NB4 (cell line): ENCODE measurements around the gene SOX6.

Experiments used
- DNase-seq: peaks from one replicate; pipeline ENCODE4 v3.0.0; 2010; ENCODE audit warnings: low read depth
- H3K4me3 ChIP-seq: one replicate; pipeline ENCODE4 v1.5.1; 2011; ENCODE audit warnings: mild to moderate bottlenecking, low read depth, low read length, moderate library complexity
- CTCF ChIP-seq: IDR thresholded peaks from one replicate; pipeline ENCODE4 v1.5.1; 2012; ENCODE audit warnings: low read depth, low read length
- MAX ChIP-seq: IDR thresholded peaks from 2 replicates; pipeline ENCODE4 v1.6.1; 2011; ENCODE audit warnings: low read depth, low read length
- MYC ChIP-seq: IDR thresholded peaks from 2 replicates; pipeline ENCODE4 v1.6.1; 2011; ENCODE audit warnings: low read depth, low read length
- POLR2A ChIP-seq: IDR thresholded peaks from 2 replicates; pipeline ENCODE4 v1.6.1; 2011; ENCODE audit warnings: mild to moderate bottlenecking; ENCODE audit not compliant: insufficient read length; ENCODE audit errors: extremely low read depth

Gene SOX6

GRCh38 chr11:16001899-16002426 lies 354.4 kb downstream of the SOX6 start:
- peak; percentile 87 for DNase-seq
- H3K4me3 ChIP-seq, result no peak overlapping the region
- TF ChIP-seq MAX, result no peak
- no peak for TF ChIP-seq POLR2A
- TF ChIP-seq MYC, result no peak
- no peak for TF ChIP-seq CTCF

GRCh38 chr11:16001044-16001568 lies 355.2 kb downstream of the SOX6 start:
- TF ChIP-seq POLR2A, result no peak
- no peak for DNase-seq
- no peak overlapping the region for H3K4me3 ChIP-seq

GRCh38 chr11:16000065-16000464 lies 356.3 kb downstream of the SOX6 start:
- no peak overlapping the region for H3K4me3 ChIP-seq
- no peak for TF ChIP-seq POLR2A
- TF ChIP-seq MAX, result no peak
- no peak for TF ChIP-seq MYC
- DNase-seq, result no peak

- TF ChIP-seq CTCF, result no peak
- TF ChIP-seq MYC, result no peak
- no peak for DNase-seq
Observed at GRCh38 chr11:15993345-15993744, 363.0 kb downstream of the SOX6 start.

GRCh38 chr11:15991215-15991614 lies 365.1 kb downstream of the SOX6 start:
- no peak for DNase-seq
- TF ChIP-seq MAX (no peak), POLR2A (no peak), MYC (no peak), CTCF (no peak)
- no peak overlapping the region for H3K4me3 ChIP-seq

More at GRCh38 chr11:15993345-15993744, 363.0 kb downstream of the SOX6 start:
- H3K4me3 ChIP-seq, result no peak overlapping the region

- DNase-seq, result no peak
- no peak overlapping the region for H3K4me3 ChIP-seq
- no peak for TF ChIP-seq POLR2A
- no peak for TF ChIP-seq MYC
- TF ChIP-seq MAX, result no peak
- no peak for TF ChIP-seq CTCF
Observed at GRCh38 chr11:15989685-15990084, 366.7 kb downstream of the SOX6 start.

GRCh38 chr11:15988693-15989231 lies 367.6 kb downstream of the SOX6 start:
- TF ChIP-seq POLR2A, result no peak
- no peak for TF ChIP-seq MAX
- no peak for TF ChIP-seq CTCF
- TF ChIP-seq MYC, result no peak
- peak; percentile 18 for DNase-seq
- H3K4me3 ChIP-seq, result no peak overlapping the region
